OCI-LY3 (cell line): ENCODE measurements around the gene RBL1.

Source experiments
- CTCF ChIP-seq: fragments of 200-600, 300-600 bp; sonication (generic); IDR thresholded peaks from 2 replicates; pipeline ENCODE4 v1.5.1; 2014; ENCODE audit warnings: antibody characterized with exemption, low read length, low read depth
- EZH2phosphoT487 ChIP-seq: fragments of 200-600 bp; shearing (Covaris generic); IDR thresholded peaks from 2 replicates; pipeline ENCODE4 v1.6.1; 2018; ENCODE audit warnings: antibody characterized with exemption, mixed run types, low read depth

DNA sequence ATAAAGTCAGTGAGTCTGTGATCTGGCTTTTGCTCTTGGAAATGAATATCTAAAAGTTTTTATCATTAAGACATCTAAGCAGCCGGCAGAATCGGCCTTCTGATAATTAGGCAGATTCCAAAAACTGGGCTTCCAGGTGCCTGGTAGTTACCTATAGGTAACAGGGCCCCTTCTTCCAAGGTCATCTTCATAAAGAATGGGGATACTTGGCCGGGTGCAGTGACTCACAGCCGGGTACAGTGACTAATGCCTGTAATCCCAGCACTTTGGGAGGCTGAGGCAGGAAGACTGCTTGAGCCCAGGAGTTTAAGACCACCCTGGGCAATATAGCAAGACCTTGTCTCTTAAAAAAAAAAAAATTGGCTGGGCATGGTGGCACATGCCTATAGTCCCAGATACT is 12.9 kb upstream of the RBL1 start:
- no peak for TF ChIP-seq CTCF
- TF ChIP-seq EZH2phosphoT487, result no peak
